Skin of body (tissue), 2 donors: Measurements from ENCODE around the gene ZNRF1. TPM values are rescaled to one million over a fixed set of nuclear protein-coding genes. Genes with fewer than 3 reads are reported as not detected.

Source experiments
- DNase-seq: peaks from one replicate; lab custom pipeline; 2025; lab: John Stamatoyannopoulos, UW
- total RNA-seq: library from RNA; depleted of rRNA; stranded (reverse); fragments of >200 nt; gene quantifications from one replicate; pipeline ENCODE4 v1.2.3, GENCODE V29; 2014

Gene ZNRF1
- total RNA-seq, 1 donor from 2014 or later = 9.0 TPM

GRCh38 chr16:75058806-75059205 lies 60.0 kb downstream of the ZNRF1 start:
- DNase-seq = no peak

- DNase-seq = no peak
These were observed 60.6 kb downstream of the ZNRF1 start for GRCh38 chr16:75059411-75059810.

- no peak for DNase-seq
These were observed 61.9 kb downstream of the ZNRF1 start for GRCh38 chr16:75060723-75061122.

- DNase-seq = no peak
These were observed 62.8 kb downstream of the ZNRF1 start for GRCh38 chr16:75061669-75062068.

GRCh38 chr16:75062135-75062975 lies 63.5 kb downstream of the ZNRF1 start:
- DNase-seq = no peak

- no peak for DNase-seq
These were observed 64.1 kb downstream of the ZNRF1 start for GRCh38 chr16:75062976-75063346.

- no peak for DNase-seq
These were observed 64.8 kb downstream of the ZNRF1 start for GRCh38 chr16:75063549-75064088.

GRCh38 chr16:75064403-75065148 lies 65.8 kb downstream of the ZNRF1 start:
- no peak for DNase-seq

- no peak for DNase-seq
These were observed 66.3 kb downstream of the ZNRF1 start for GRCh38 chr16:75065149-75065505.

- no peak for DNase-seq
These were observed 66.8 kb downstream of the ZNRF1 start for GRCh38 chr16:75065521-75066149.

- no peak for DNase-seq
These were observed 68.1 kb downstream of the ZNRF1 start for GRCh38 chr16:75066861-75067447.

GRCh38 chr16:75068085-75069031 lies 69.5 kb downstream of the ZNRF1 start:
- DNase-seq = no peak

- DNase-seq = peak; percentile 31
These were observed 71.4 kb downstream of the ZNRF1 start for GRCh38 chr16:75070012-75070841.

- DNase-seq = no peak
These were observed 72.8 kb downstream of the ZNRF1 start for GRCh38 chr16:75071621-75072020.

- no peak for DNase-seq
These were observed 73.6 kb downstream of the ZNRF1 start for GRCh38 chr16:75072239-75072947.

- DNase-seq = no peak
These were observed 74.9 kb downstream of the ZNRF1 start for GRCh38 chr16:75073545-75074303.

GRCh38 chr16:75074304-75074793 lies 75.5 kb downstream of the ZNRF1 start:
- no peak for DNase-seq
